ENCODE data around the gene EMP1.

Gene EMP1

GRCh38 chr12:13179211-13180074, 17.1 kb upstream of the EMP1 start:
- Mint-ChIP-seq H3K27ac (no peak overlapping the region), H3K4me1 (peaks cover 52% of the 10 kb centered on the region), H3K4me3 (peak overlapping the region; percentile 46), H3K9me3 (no peaks in the 10 kb centered on the region), H3K27me3 (ENCODE audit: low read depth, poor library complexity) (peaks cover 15% of the 10 kb centered on the region), H3K36me3 (ENCODE audit: low read depth) (no peaks in the 10 kb centered on the region)
- no peak for TF ChIP-seq CTCF (IDR thresholded peaks at IDR 0.05)
- peak; percentile 73 for DNase-seq

GRCh38 chr12:13181375-13182070, 15.0 kb upstream of the EMP1 start:
- H3K4me1 Mint-ChIP-seq = peaks cover 39% of the 10 kb centered on the region
- no peak overlapping the region for H3K27ac Mint-ChIP-seq

GRCh38 chr12:13182881-13183280, 13.6 kb upstream of the EMP1 start:
- Mint-ChIP-seq H3K36me3 (ENCODE audit: low read depth) (no peaks in the 10 kb centered on the region), H3K4me3 (no peak overlapping the region), H3K9me3 (no peaks in the 10 kb centered on the region), H3K27ac (no peak overlapping the region), H3K27me3 (ENCODE audit: low read depth, poor library complexity) (peaks cover 14% of the 10 kb centered on the region), H3K4me1 (peaks cover 39% of the 10 kb centered on the region)
- DNase-seq = no peak
- TF ChIP-seq CTCF (IDR thresholded peaks at IDR 0.05) = no peak

More at GRCh38 chr12:13181375-13182070, 15.0 kb upstream of the EMP1 start:
- TF ChIP-seq CTCF (IDR thresholded peaks at IDR 0.05) = no peak
- no peak for DNase-seq
- Mint-ChIP-seq H3K9me3 (no peaks in the 10 kb centered on the region), H3K4me3 (no peak overlapping the region), H3K27me3 (ENCODE audit: low read depth, poor library complexity) (peaks cover 15% of the 10 kb centered on the region), H3K36me3 (ENCODE audit: low read depth) (no peaks in the 10 kb centered on the region)

GRCh38 chr12:13183620-13184019, 12.9 kb upstream of the EMP1 start:
- no peak for DNase-seq
- Mint-ChIP-seq H3K4me3 (no peak overlapping the region), H3K9me3 (no peaks in the 10 kb centered on the region), H3K36me3 (ENCODE audit: low read depth) (no peaks in the 10 kb centered on the region), H3K27ac (no peak overlapping the region), H3K27me3 (ENCODE audit: low read depth, poor library complexity) (peaks cover 11% of the 10 kb centered on the region), H3K4me1 (peaks cover 38% of the 10 kb centered on the region)
- no peak for TF ChIP-seq CTCF (IDR thresholded peaks at IDR 0.05)

- no peak overlapping the region for H3K27ac Mint-ChIP-seq
- DNase-seq = no peak
- peaks cover 6% of the 10 kb centered on the region for H3K27me3 Mint-ChIP-seq (ENCODE audit: low read depth, poor library complexity)
Measured at GRCh38 chr12:13186302-13186701, 10.2 kb upstream of the EMP1 start.

More at GRCh38 chr12:13186302-13186701, 10.2 kb upstream of the EMP1 start:
- Mint-ChIP-seq H3K4me3 (no peak overlapping the region), H3K36me3 (ENCODE audit: low read depth) (no peaks in the 10 kb centered on the region), H3K9me3 (no peaks in the 10 kb centered on the region), H3K4me1 (peaks cover 27% of the 10 kb centered on the region)
- TF ChIP-seq CTCF (IDR thresholded peaks at IDR 0.05) = no peak
